Activated CD4-positive, alpha-beta T cell treated with anti-CD3 and anti-CD28 coated beads, Interleukin-2, amount 50 U/mL, for 1 hour (primary cell): Measurements from ENCODE around the gene SLC10A1.

Experiments
- DNase-seq: peaks from one replicate; pipeline ENCODE4 v3.0.0-alpha.2; 2020

The SLC10A1 gene

DNA sequence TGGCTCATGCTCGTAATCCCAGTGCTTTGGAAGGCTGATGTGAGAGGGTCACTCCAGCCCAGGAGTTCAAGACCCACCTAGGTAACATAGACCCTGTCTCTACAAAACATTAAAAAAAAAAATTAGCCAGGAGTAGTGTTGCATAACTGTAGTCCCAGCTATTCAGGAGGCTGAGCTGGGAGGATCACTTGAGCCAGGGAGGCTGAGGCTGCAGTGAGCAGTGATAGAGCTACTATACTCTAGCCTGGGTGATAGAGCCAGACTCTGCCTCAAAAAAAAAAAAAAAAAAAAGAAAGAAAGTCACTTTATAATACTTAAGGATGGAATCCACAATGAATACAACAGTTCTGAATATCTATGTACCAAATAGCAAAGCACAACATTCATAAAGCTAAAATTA lies 10.2 kb upstream of the SLC10A1 start:
- no peak for DNase-seq

DNA sequence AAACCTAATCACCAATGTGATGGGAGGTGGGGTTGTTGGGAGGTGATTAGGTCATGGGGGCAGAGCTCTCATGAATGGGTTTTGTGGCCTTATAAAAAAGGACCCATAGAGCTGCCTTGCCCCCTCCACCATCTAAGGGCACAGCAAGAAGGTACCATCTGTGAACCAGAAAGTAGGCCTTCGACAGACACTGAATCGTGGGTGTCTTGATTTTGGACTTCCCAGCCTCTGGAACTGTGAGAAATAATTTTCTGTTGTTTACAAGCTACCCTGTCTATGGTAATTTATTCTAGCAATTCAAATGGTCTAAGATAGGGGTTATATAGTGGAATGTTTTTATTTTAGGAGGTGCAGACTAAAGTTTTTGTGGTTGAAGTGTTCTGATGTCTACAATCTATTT lies 7.9 kb upstream of the SLC10A1 start:
- no peak for DNase-seq

DNA sequence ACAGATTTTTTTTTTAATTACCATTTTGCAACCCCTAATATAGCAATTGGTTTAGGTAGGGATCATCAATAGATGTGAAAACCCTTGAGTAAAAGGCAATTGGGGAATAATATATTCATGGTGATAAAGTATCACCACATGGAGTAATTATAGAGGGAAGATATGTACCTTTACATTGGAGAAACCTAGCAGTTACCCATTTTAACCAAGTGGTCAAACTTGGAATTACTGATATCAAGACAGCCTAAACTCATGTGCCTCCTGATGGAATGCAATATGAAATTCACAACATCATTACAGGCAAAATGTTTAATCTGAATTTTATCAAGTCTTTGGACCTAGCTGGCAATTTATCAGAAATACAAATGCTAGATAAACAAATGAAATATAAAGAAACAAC lies 6.7 kb upstream of the SLC10A1 start:
- no peak for DNase-seq

DNA sequence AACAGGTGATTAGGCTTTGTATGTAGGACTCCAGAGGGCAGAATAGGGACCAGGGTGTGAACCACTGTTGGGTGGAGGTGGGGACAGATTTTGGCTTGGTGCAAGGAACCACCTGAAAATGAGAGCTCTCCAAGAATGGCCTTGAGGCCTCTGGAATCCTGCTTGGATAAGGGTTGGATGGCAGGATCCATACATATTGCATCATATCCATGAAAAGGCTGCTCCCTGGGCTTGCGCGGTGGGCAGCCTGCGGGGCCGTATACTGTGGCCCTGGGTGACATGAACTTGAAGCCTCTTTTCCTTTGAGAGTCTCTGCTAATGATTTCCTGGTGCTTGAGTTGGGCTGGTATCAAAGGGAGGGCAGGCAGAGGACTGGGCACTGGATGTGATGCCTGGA lies 1.3 kb upstream of the SLC10A1 start:
- no peak for DNase-seq

DNA sequence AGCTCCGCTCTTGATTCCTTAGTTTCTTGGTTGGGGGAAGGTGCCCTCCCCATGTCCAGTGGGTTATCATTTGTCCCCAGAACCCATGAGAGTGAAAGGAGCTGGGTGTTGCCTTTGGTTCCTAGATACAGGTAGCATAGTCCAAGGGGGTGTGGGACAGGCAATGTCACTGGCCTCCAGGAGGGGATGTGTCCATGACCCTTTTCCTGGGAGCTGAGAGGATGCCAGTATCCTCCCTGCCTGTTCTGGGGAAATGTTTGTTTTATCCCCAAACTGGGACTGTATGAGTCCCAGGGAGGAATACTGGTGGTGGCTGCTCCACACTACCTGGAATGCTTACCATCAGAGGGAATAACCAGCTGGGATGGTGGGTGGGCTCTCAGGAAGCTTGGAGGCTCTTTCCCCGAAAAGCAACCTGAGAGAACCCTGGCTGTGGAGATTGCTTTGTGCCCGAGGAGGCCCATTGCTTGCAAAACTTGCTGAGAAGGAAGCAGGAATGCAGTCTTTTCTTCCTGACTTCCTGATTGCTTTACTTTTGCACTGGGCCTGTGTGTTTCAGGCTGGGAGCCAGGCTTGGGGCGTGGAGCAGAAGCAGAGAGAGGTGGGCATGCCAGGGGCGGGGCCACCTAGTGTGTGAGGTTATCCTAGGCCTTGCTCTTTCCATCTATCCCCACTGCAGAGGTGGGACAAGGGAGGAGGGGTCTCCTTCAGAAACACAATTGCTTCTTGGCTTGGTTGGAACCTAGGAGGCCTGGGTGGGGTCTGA lies 715 bp upstream of the SLC10A1 start:
- no peak for DNase-seq

DNA sequence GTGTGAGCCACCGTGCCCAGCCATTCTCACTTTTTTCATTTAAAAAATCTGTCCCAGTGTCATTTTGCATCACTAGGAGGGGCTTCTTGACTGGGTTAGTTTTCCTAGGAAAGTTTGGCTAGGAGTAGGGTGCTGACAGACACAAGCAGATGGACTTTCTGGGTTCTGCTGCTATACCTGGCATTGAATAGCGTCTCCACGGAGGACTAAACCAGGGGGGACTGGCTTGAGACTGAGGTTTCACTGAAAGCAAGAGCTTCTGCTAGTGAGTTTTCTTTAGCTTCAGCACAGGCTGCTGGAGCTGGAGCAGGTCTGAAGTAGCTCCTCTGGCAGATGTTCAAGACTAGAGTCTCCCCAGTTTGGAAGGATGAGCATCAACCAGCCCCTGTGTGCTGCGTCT lies 1.4 kb downstream of the SLC10A1 start:
- DNase-seq: no peak

DNA sequence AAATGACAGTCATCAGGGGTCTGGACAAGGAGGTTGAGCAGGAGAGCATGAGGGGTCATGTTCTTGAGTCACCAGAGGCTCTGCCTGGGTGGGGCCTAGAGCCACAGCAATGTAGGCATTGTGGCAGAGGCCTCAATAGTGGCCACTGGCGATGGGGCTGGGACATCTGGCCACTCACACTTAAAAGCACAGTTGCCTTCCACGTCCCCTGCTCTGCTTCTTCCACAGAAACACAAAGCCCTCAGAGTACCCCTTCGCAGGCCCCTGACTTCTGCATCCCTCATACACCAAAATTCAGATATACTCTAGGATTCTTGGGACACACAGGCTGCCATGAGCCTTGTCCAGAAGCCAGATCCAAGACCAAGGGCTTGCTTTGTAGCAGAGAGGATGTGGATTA lies 2.2 kb downstream of the SLC10A1 start:
- no peak for DNase-seq

DNA sequence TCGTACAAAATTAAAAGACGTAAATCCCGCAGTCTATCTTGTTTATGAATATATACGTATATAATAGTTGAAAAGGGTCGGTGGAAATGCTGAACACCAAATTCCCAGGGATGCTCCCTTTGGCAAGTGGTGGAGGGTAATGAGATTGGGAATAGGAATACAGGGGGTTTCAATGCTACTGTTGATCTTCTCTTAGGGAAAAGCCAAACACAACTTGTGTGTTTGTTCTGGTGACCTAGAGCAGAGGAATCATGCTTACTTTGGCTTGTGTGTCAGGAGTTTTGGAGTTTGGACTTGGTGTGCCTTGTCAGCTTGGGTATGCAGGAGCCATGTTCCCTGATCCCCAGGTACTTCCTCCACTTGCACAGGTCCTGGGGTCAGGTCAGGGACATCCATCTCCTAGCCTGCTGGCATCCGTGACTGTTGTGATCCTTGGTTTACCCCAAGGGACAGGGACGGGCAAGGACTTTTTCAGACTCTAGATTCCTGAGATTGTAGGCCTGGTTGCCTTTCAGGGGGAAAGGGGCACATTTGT lies 4.1 kb downstream of the SLC10A1 start:
- DNase-seq: no peak

DNA sequence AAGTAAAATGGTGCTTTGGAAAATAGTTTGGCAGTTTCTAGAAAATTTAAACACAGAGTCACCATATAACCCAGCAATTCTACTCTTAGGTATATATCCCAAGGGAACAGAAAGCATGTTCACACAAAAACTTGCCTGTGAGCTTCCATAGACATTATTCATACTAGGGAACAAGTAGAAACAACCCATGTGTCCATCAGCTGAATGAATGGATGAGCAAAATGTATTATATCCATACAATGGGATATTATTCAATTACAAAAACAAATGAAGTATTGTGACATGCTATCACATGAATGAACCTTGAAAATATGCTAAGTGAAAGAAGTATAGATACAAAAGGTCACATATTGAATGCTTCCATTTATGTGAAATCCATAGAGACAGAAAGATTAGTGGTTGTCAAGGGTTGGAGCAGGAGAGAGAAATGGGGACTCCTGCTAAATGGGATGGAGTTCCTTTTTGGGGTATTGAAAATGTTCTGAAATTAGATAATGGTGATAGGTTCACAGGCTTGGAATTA lies 7.9 kb downstream of the SLC10A1 start:
- no peak for DNase-seq

DNA sequence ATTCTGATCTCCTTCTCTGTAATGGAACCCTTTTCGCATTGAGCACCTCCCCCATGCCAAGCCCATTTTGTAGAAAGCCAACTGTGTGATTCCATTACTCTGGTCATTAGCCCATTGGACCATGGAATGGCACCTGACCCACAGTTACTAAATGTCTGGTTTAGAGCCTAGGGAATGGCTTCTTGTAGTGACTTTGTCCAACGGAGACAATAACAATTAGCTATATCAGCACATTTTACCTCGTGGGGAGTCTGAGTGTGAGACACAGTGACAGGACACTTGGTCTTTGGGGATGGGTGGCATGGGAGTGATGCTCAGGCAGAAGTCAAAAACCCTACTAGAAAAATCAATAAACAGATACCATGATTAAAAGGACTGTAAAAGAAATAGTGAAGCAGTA lies 10.4 kb downstream of the SLC10A1 start:
- no peak for DNase-seq

DNA sequence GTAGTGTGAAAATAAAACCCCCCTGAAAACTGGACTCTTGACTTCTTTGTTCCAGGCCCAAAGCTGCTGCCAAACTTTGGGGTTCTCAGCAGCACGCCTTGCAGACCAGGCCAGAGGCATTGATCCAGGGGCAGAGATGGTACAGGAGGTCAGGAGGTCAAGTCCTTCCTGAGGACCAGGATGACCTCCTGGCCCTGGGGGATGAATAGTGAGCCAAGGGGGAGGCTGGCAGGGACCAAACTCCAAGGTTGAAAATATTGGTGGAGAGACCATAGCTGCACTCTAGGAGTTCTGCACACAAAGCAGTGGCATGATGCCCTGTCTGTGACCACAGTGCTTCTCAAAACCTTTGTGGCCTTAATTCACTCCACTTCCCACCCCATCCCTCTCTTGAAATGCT lies 12.1 kb downstream of the SLC10A1 start:
- DNase-seq: no peak

DNA sequence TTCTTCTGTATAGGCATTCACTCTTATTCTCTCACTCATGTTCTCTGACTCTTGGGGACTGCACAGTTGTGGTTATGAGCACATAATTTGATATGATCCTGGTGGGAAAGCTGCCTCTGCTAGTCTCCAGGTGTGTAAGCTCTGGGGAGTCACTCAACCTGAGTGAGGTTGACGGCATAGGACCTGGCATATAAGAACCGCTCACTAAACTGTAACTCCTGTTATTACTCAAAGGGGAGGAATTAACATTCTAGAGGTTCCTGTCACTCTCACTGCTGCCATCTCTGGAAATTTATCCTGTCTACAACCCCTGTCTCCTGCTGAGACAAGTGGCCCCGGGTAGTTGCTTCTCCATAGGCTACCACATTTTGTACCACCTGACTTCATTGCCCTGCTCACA lies 16.1 kb downstream of the SLC10A1 start:
- no peak for DNase-seq

DNA sequence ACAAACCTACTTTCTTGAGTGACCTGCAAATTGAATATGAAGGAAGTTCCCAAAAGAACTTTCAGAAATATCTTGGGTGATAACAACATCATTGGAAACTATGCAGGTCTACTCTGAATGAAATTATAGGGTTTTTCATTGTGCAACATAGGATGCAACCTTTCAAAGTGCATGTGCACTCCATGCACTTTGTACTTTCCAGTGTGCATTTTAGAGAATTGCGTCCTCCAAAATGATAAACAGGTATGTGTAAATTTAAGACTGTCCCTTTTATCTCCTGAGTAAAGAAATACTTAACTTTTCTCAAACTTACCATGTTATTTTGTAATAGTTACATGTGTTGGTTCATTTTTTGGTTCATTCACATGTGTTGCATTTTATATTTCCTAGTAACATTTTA lies 16.9 kb downstream of the SLC10A1 start:
- no peak for DNase-seq

DNA sequence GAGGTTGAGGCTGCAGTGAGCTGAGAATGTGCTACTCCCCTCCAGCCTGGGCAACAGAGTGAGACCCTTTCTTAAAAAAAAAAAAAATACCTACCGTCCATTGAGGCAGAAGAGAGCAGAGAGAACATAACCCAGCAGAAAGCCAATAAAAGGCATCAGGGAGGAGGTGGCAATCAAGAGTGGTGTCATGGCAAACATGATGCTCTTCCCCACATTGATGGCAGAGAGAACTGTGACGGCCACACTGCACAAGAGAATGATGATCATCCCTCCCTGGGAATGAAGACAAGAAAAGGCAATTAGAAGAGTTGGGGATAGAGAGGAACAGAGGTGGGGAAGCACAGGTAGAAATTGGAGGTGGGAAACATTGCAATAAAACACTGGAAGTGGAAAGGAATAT lies 18.0 kb downstream of the SLC10A1 start:
- DNase-seq: no peak

DNA sequence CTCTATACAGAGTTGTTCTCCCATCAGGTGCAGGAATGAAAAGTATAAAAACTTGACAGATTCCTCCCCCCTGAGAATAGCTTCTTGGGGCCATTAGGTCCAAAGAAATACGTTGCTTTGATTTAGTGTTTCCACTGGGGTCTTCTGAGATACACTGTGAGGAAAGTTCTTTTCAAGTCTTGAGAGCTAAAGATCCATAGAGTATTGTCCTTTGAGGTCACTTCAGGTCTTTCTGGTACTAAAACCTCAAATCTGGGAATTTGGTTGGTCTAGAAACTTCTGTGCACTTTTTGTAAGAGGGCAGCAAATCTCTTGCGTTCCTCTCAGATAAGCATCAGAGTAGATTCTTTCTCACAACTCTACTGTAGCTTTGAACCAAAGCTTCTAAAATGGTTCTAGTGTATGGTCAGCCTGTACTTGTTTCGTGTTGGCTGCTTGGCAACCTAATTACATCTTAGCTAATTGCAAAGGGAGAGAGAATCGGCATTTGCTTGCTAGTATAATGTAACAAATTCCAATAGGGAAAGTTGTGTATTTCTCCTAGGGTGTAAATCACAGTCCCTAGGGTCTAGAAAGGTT lies 20.1 kb downstream of the SLC10A1 start:
- no peak for DNase-seq

DNA sequence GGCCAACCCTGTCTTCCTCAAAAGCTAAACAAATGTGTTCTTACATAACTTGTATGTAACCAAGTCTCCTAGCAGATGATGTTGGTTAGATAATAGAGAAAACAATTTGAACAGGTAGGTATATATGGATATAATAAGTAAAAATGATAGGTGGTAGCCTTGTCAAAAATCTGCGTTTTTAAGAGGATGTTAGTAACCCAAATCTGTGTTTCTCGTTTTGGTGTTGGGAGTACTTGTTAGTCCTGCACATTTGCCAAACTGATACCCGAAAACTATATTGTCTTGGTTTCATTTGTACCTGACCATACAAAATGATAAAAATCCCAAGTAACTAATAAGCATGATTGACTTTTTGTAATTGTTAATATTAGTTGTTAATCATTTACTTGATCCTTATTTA lies 22.0 kb downstream of the SLC10A1 start:
- no peak for DNase-seq

DNA sequence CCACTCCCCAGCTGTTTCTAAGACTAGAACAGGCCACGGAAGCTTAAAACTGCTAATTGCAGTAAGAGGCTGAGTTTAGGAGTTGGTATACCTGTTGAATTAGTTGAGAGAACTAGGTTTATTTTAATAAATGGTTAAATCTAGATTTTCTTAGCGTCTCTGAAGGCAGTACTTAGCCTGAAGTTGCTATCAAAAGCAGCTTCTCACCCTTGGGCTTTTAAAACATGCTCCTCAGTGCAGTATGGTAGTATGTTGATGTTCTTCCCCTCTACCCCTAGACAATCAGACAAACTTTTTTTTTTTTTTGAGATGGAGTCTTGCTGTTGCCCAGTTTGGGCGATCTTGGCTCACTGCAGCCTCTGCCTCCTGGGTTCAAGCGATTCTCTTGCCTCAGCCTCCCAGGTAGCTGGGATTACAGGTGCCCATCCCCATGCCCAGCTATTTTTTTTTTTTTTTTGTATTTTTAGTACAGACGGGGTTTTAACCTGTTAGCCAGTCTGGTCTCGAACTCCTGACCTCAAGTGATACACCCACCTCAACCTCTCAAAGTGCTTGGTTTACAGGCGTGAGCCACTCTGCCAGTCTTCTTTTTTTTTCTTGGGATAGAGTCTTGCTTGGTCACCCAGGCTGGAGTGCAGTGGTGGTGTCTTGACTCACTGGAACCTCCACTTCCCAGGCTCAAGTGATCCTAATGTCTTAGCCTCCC lies 23.3 kb downstream of the SLC10A1 start:
- no peak for DNase-seq

DNA sequence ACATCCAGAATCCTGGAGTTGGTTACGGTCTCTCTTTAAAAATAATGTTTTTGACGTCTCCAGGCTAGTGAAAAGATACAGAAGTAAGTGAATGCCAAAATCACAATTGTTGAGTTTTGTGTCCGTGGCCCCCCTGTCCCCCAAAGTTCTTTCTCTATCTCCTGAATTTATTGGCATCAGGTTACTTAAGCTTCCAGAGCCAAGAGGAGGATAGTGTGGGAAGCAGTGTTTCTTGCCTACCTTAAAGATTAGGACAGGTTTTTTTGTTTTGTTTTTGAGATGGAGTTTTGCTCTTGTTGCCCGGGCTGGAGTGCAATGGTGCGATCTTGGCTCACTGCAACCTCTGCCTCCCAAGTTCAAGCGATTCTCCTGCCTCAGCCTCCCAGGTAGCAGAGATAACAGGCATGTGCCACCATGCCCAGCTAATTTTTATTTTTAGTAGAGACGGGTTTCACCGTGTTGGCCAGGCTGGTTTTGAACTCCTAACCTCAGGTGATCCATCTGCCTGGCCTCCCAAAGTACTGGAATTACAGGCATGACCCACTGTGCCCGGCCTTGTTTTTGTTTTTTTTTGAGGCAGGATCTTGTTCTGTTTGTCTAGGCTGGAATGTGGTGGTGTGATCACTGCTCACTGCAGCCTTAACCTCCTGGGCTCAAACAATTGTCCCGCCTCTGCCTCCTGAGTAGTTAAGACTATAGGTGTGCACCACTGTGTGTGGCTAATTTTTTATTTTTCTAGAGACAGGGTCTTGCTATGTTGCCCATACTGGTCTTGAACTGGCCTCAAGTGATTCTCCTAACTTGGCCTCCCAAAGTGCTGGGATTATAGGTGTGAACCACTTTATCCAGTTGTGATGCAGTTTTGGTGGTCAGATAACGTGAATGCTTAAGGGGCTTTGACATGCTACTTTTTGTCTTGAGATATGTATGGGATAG lies 24.7 kb downstream of the SLC10A1 start:
- DNase-seq: no peak

DNA sequence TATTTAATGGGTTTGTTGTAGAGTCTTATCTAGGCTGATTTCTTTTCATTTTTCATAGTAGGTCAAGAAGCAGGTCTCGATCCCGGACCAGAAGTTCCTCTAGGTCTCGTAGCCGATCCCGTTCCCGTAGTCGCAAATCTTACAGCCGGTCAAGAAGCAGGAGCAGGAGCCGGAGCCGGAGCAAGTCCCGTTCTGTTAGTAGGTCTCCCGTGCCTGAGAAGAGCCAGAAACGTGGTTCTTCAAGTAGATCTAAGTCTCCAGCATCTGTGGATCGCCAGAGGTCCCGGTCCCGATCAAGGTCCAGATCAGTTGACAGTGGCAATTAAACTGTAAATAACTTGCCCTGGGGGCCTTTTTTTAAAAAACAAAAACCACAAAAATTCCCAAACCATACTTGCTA lies 25.9 kb downstream of the SLC10A1 start:
- DNase-seq: no peak

DNA sequence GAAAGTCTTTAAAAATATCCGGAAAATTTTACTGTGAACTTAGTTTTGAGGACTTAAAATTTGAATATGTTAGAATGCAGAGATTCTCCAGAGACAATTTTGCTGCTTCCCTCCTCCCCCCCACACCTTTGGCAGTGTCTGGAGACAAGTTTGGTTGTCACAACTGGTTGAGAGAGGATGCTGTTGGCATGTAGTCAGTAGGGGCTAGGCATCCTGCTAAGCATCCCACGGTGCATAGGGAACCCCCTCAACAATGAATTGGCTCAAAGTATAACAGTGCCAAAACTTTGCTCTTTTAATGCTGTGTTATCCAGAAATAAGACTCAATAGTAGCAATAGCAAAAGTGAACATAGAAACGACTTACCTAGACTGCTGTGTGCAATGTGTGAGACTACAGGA lies 26.5 kb downstream of the SLC10A1 start:
- DNase-seq: no peak

DNA sequence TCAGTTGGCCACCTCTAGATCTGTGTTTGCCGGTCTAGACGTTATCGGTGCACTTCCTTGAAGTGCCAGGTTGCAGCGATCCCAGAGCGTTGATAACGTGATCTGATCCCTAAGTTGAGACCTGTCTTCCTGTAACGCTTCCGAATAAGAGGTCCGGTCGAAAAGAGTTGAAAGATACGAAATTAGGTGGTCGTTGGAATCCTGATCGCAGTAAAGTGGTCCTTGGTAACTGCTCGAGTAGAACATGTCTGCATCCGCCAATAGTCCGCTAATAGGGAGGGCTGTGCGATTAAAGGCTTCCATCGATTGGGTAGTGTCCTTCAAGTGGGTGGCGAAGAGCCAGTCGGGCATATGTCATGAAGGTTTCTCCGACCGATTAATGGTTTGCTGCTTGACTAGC lies 27.4 kb downstream of the SLC10A1 start:
- no peak for DNase-seq

DNA sequence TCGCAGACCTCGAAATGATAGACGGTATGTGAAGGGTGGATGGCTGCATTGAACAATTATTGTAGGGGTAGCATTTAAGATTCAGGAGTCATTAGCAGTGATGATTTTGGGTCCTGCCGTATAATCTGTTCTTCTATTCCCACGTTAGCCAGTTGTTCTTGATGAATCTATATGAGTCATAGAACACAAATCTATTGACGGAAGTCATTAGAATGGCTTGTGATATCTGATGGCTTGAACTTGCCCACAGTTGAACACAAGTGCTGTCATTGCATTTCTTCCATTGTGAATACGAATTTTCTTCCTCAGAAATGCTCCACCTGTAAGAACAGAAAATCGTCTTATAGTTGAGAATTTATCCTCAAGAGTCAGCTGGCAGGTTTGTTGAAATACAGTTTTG lies 28.2 kb downstream of the SLC10A1 start:
- no peak for DNase-seq
